Measurements from ENCODE around the gene NHSL2. TPM values are rescaled to one million over a fixed set of nuclear protein-coding genes. Genes with fewer than 3 reads are reported as not detected.

The NHSL2 gene
- total RNA-seq, 1 donor from 2014 or later: 58.1 TPM

DNA sequence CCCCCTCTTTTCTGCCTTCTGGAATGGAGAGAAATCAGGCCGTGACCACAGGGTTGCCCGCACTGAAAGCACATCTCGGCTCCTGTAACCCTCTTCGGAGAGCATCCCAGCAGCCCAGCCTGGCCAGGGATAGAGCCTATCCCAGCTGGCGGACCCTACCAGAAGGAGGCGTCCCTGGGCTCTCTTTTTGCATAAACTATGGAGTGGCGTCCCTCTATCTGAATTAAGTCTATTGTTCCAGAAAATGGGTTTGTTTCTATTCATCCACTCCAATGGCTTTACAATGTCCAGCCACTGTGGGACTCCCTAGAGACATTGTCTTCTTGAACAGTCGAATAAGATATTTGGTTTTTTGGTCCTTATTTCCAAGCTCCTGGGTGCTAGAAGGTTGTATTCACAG is 689 bp upstream of the NHSL2 start:
- peaks cover 10% of the 10 kb centered on the region for H3K27me3 ChIP-seq
- no peak overlapping the region for H3K27ac ChIP-seq
- DNase-seq (ENCODE audit: low spot score in 2 of 2): no peak
- H3K4me1 ChIP-seq: no peaks in the 10 kb centered on the region
- H3K4me3 ChIP-seq: peak overlapping the region; percentile 45 to 60
- H3K9me3 ChIP-seq: no peaks in the 10 kb centered on the region
- TF ChIP-seq, protein P1, sequence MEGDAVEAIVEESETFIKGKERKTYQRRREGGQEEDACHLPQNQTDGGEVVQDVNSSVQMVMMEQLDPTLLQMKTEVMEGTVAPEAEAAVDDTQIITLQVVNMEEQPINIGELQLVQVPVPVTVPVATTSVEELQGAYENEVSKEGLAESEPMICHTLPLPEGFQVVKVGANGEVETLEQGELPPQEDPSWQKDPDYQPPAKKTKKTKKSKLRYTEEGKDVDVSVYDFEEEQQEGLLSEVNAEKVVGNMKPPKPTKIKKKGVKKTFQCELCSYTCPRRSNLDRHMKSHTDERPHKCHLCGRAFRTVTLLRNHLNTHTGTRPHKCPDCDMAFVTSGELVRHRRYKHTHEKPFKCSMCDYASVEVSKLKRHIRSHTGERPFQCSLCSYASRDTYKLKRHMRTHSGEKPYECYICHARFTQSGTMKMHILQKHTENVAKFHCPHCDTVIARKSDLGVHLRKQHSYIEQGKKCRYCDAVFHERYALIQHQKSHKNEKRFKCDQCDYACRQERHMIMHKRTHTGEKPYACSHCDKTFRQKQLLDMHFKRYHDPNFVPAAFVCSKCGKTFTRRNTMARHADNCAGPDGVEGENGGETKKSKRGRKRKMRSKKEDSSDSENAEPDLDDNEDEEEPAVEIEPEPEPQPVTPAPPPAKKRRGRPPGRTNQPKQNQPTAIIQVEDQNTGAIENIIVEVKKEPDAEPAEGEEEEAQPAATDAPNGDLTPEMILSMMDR (IDR thresholded peaks at IDR 0.05): no peak
- no peaks in the 10 kb centered on the region for H3K36me3 ChIP-seq
- intact Hi-C loops (cut with DNase I): no loop called here

DNA sequence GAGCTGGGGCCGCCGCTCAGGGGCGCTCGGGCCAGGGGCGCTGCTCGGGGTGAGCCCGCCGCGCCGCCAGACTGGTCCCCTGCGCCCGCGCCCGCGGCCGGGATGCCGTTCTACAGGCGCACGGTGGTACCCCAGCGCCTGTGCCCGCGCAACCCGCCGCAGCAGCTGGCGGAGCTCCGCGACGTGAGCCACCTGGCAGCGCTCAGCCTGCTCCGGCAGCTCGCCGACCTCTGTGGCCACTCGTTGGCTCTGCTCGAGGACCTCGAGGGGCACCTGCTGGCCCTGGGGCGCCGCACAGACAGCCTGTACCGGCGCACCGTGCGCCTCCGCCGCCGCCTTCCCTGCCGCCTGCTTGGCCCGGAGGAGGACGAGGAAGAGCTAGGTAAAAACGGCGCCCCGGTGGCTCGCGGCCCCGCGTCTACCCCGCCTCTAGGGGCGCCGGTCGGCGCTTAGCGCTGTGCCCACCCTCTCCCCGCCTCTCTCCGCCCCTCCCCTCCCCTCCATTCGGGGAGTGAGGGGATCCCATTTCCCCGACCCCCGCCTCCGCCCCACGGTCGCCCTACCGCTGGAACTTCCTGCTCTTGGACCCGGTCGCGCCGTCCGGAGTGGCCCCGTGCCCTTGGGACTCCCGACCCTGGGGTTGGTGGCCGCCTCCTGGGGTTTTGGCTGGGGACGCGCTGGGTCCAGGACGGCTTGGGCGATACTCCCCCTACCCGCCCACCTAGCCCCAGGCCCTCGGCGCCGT is 513 bp downstream of the NHSL2 start:
- H3K9me3 ChIP-seq: no peaks in the 10 kb centered on the region
- intact Hi-C loops (cut with DNase I): no loop called here
- no peaks in the 10 kb centered on the region for H3K36me3 ChIP-seq
- H3K4me3 ChIP-seq: peak overlapping the region; percentile 45 to 60
- DNase-seq (ENCODE audit: low spot score in 2 of 2): no peak
- peak overlapping the region in 1 of 2 donors; percentile 30 for H3K27ac ChIP-seq
- TF ChIP-seq, protein P1 (IDR thresholded peaks at IDR 0.05): peak in 1 of 3 experiments; percentile 17
- H3K27me3 ChIP-seq: peaks cover 10% of the 10 kb centered on the region
- H3K4me1 ChIP-seq: no peaks in the 10 kb centered on the region

DNA sequence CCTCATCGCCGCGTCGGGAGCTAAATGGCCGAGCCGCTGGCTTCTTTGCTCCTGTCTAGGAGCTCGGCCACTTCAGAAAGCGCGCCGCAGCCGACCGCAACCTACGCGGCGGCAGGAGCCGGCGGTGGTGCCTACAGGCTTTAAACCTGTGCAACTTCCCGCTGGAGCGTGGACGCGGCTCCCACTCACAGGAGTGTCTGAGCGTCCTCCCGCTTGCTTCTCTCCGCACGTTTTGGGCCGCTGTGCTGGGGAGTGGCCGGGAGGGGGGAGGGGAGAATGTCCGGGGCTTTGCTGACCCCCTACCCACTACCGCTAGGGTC is 1.0 kb downstream of the NHSL2 start:
- Histone ChIP-seq H3K27me3 (peaks cover 10% of the 10 kb centered on the region), H3K4me1 (no peaks in the 10 kb centered on the region), H3K9me3 (no peaks in the 10 kb centered on the region), H3K4me3 (peak overlapping the region; percentile 45 to 60), H3K36me3 (no peaks in the 10 kb centered on the region), H3K27ac (no peak overlapping the region)
- TF ChIP-seq, protein P1 (IDR thresholded peaks at IDR 0.05): no peak
- intact Hi-C loops (cut with DNase I): no loop called here
- no peak for DNase-seq (ENCODE audit: low spot score in 2 of 2)

GRCh38 chrX:71912156-71912555 is 1.5 kb downstream of the NHSL2 start:
- H3K9me3 ChIP-seq: no peaks in the 10 kb centered on the region
- no peak overlapping the region for H3K27ac ChIP-seq
- peak overlapping the region in 1 of 2 donors; percentile 60 for H3K4me3 ChIP-seq
- TF ChIP-seq, protein P1 (IDR thresholded peaks at IDR 0.05): no peak
- no peaks in the 10 kb centered on the region for H3K36me3 ChIP-seq
- H3K27me3 ChIP-seq: peaks cover 10% of the 10 kb centered on the region
- DNase-seq (ENCODE audit: low spot score in 2 of 2): no peak
- intact Hi-C loops (cut with DNase I): no loop called here
- no peaks in the 10 kb centered on the region for H3K4me1 ChIP-seq

- Histone ChIP-seq H3K27ac (no peak overlapping the region), H3K4me3 (no peak overlapping the region), H3K4me1 (no peaks in the 10 kb centered on the region), H3K27me3 (peaks cover 10% of the 10 kb centered on the region), H3K9me3 (no peaks in the 10 kb centered on the region), H3K36me3 (no peaks in the 10 kb centered on the region)
- TF ChIP-seq, protein P1 (IDR thresholded peaks at IDR 0.05): no peak
- DNase-seq (ENCODE audit: low spot score in 2 of 2): no peak
- intact Hi-C loops (cut with DNase I): no loop called here
Observed at GRCh38 chrX:71913156-71913950, 2.7 kb downstream of the NHSL2 start.
